Heart right ventricle (tissue), 16 donors: ENCODE results near the gene DROSHA. TPM values are rescaled to one million over a fixed set of nuclear protein-coding genes. Genes with fewer than 3 reads are reported as not detected.

ENCODE experiments used
- ATAC-seq, 8 donors: fragments of 200-7000 bp; cut with Tn5 transposase; one replicate each; pipeline ENCODE4 v1.9.1; 2020; ENCODE audit warnings: mild to moderate bottlenecking in 8 of 8, moderate library complexity in 8 of 8, moderate number of reproducible peaks in 1 of 8
- DNase-seq, 2 donors: peaks; one replicate each; pipeline ENCODE4 v3.0.0-alpha.2; 2020
- H3K27ac ChIP-seq, 10 donors: fragments of 200-600 bp; sonication (generic) in 2 of 10; one replicate each; pipeline versions ENCODE4 v1.5.0 to v1.8.0; 2020 to 2022; ENCODE audit warnings: mild to moderate bottlenecking in 3 of 10
- H3K27me3 ChIP-seq, 7 donors: fragments of 200-600 bp; one replicate each; pipeline ENCODE4 v1.8.0; 2021 to 2022; ENCODE audit warnings: mild to moderate bottlenecking in 2 of 7
- H3K36me3 ChIP-seq, 9 donors: fragments of 200-600 bp; sonication (generic) in 1 of 9; one replicate each; pipeline versions ENCODE4 v1.5.0 to v1.8.0; 2020 to 2022; ENCODE audit warnings: mild to moderate bottlenecking in 2 of 9
- H3K4me1 ChIP-seq, 9 donors: fragments of 200-600 bp; sonication (generic) in 1 of 9; one replicate each; pipeline versions ENCODE4 v1.5.0 to v1.8.0; 2020 to 2022; ENCODE audit warnings: mild to moderate bottlenecking in 4 of 9
- H3K4me3 ChIP-seq, 10 donors: fragments of 200-600 bp; sonication (generic) in 2 of 10; one replicate each; pipeline versions ENCODE4 v1.5.0 to v1.8.0; 2020 to 2022; ENCODE audit warnings: mild to moderate bottlenecking in 7 of 10, moderate library complexity in 2 of 10
- H3K9me3 ChIP-seq, 11 donors: fragments of 200-600 bp in 10 of 11; sonication (generic) in 2 of 11; one replicate each; pipeline versions ENCODE4 v1.5.0 to v1.8.0; 2013 to 2022; ENCODE audit warnings: mild to moderate bottlenecking in 2 of 11, control low read depth in 1 of 11, moderate library complexity in 1 of 11
- CTCF ChIP-seq, 9 donors: fragments of 200-600 bp; sonication (generic) in 2 of 9; IDR thresholded peaks; one replicate each; pipeline versions ENCODE4 v1.5.0 to v1.8.0; 2021 to 2022; ENCODE audit warnings: antibody characterized with exemption in 9 of 9, mild to moderate bottlenecking in 5 of 9, moderate library complexity in 1 of 9
- WGBS, 2 donors: extraction: QIAGEN DNeasy Blood & Tissue Kit; methylation state at CpG; one replicate each; pipeline ENCODE4 v1.1.7; 2013; ENCODE audit warnings: inconsistent platforms in 1 of 2; 5-methylcytosine and 5-hydroxymethylcytosine counted together
- intact Hi-C, 10 donors: fragments of 100-400 bp; cut with DNase I; formaldehyde crosslinking; loops; one replicate each; pipeline versions ENCODE4 v1.11.1 to v1.14.2; 2022
- polyA plus RNA-seq, 2 donors: library from polyadenylated mRNA; stranded (reverse); fragments of 200-250 nt; gene quantifications; one replicate each; pipeline ENCODE4 v1.2.3, GENCODE V29; 2013
- total RNA-seq, 10 donors: library from RNA; stranded (reverse); fragmentation: NEBNext Ultra II Directional in 3 of 10; extraction: Animal tissue kit (Norgen Biotek cat#: 25700) in 3 of 10; gene quantifications; one replicate each; pipeline versions ENCODE4 v1.2.1 to v1.2.4, GENCODE V29; 2021 to 2023
- donor health status: Arrhythmogenic right ventricular cardiomyopathy.
- donor health status: ischemic (EF 13 %, LVEDD 7.1; RV severe dilation, severe dysfunction).
- donor health status: healthy with polysubstance abuse.
- donor health status: DM: no; HTN: yes; CAD: no.
- donor health status: DM: no; HTN: no; CAD: no.
- donor health status: ischemic (EF 25% LVEDD 6.9; RV normal size, moderate dysfunction).
- donor health status: ischemic (EF 25% LVEDD 5.7; RV mildly dilated, moderate dysfunction).
- donor health status: healthy.
- donor health status: DM: yes; HTN: yes; CAD: no.
- donor health status: Ischemic cardiomyopathy.
- donor health status: ischemic (EF 35%, LVEDD 5.7; RV mildly dilated, moderate dysfunction).
- donor health status: nonischemic (EF 11% LVEDD 7.7; RV severe dilation, severe dysfunction).
- donor health status: DM: yes; HTN: yes; CAD: no.
- donor health status: PGD.
- donor health status: ischemic (EF 29% LVEDD 5.4; RV normal size, mild dysfunction).
- donor health status: nonischemic (EF 23%, LVEDD 6.1; RV moderate dilation, normal function).

DROSHA gene
- total and polyA plus RNA-seq, 12 donors = 29.8 to 47.6 (median 36.2) TPM

GRCh38 chr5:31393126-31393525, 138.8 kb downstream of the DROSHA start:
- no peaks in the 10 kb centered on the region for H3K4me1 ChIP-seq
- 93 to 95% methylated on average over 6 of the region's 6 CpGs for WGBS, 2 donors
- H3K9me3 ChIP-seq = peaks cover 0 to 13% (median 6%) of the 10 kb centered on the region in 11 donors
- DNase-seq (no peak), ATAC-seq (no peak)
- no peaks in the 10 kb centered on the region for H3K36me3 ChIP-seq
- intact Hi-C loops = no loop called here
- H3K27ac ChIP-seq = no peak overlapping the region
- no peak overlapping the region for H3K4me3 ChIP-seq
- no peak for TF ChIP-seq CTCF (IDR thresholded peaks at IDR 0.05)
- H3K27me3 ChIP-seq = no peaks in the 10 kb centered on the region

GRCh38 chr5:31392061-31392460, 139.8 kb downstream of the DROSHA start:
- Histone ChIP-seq H3K27ac (no peak overlapping the region), H3K4me3 (no peak overlapping the region), H3K36me3 (no peaks in the 10 kb centered on the region), H3K27me3 (no peaks in the 10 kb centered on the region), H3K4me1 (no peaks in the 10 kb centered on the region), H3K9me3 (peaks cover 0 to 21% (median 6%) of the 10 kb centered on the region in 11 donors)
- WGBS, 2 donors = 80 to 82% methylated on average over 3 of the region's 3 CpGs
- intact Hi-C loops = no loop called here
- DNase-seq (no peak), ATAC-seq (no peak)
- TF ChIP-seq CTCF (IDR thresholded peaks at IDR 0.05) = no peak

- H3K27me3 ChIP-seq = no peaks in the 10 kb centered on the region
- H3K27ac ChIP-seq = no peak overlapping the region
- no peak for TF ChIP-seq CTCF (IDR thresholded peaks at IDR 0.05)
- H3K9me3 ChIP-seq = peaks cover 0 to 21% (median 6%) of the 10 kb centered on the region in 11 donors
- H3K36me3 ChIP-seq = no peaks in the 10 kb centered on the region
- ATAC-seq = no peak
- H3K4me3 ChIP-seq = no peak overlapping the region
- intact Hi-C loops = no loop called here
- no peaks in the 10 kb centered on the region for H3K4me1 ChIP-seq
- no peak for DNase-seq
- 79 to 81% methylated on average over 5 of the region's 5 CpGs for WGBS, 2 donors
These were observed 141.6 kb downstream of the DROSHA start for GRCh38 chr5:31390256-31390655.

DNA sequence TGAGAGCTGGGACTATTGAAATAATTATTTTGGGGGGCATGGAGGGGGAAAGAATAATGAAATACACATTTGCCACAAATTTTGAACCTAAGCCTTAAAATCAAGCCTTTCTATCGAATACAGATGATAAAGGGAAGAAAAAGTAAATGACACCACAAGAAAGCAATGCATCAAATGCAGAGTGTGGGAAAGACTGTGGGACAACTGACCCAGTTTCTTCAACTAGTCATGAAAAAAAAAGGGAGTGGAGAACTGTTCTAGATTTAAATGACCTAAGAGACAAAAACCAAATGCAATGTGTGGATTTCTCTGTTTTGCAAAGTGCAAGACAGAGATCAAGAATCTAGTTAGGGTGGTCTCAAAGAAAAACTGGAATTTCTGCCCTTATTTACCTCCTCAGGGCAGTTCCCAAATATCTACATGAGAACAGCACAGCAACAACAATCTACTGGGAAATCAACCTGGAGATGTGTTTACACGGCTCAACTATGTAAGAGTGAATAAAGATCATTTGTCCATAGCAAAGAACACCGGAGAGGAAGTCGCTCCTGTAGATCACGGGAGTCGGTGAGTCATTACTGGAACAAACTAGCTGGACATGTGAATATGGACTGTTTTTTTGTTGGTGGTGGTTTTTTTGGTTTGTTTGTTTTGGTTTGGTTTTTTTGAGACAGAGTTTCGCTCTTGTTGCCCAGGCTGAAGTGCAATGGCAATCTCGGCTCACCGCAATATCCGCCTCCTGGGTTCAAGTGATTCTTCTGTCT, 145.9 kb downstream of the DROSHA start:
- intact Hi-C loops = no loop called here
- Histone ChIP-seq H3K9me3 (peaks cover 0 to 21% (median 6%) of the 10 kb centered on the region in 11 donors), H3K4me1 (no peaks in the 10 kb centered on the region), H3K27me3 (peaks cover 0 to 8% (median 3%) of the 10 kb centered on the region in 7 donors), H3K27ac (no peak overlapping the region), H3K4me3 (no peak overlapping the region), H3K36me3 (no peaks in the 10 kb centered on the region)
- TF ChIP-seq CTCF (IDR thresholded peaks at IDR 0.05) = no peak
- no peak for DNase-seq
- ATAC-seq = no peak
- 81 to 85% methylated on average over 10 of the region's 10 CpGs for WGBS, 2 donors
